IMR-90 (cell line): ENCODE results near the gene DRC3. TPM values are rescaled to one million over a fixed set of nuclear protein-coding genes. Genes with fewer than 3 reads are reported as not detected.

Experiments used
- ATAC-seq: fragments of 200-7000 bp; cut with Tn5 transposase; 2 replicates; pipeline ENCODE4 v1.9.1; 2020; ENCODE audit warnings: low read depth, mild to moderate bottlenecking, moderate library complexity
- BruUV-seq: library from RNA; stranded (reverse); fragments of 400-500 nt; replicated peaks from 2 replicates; lab custom pipeline; 2021; lab: Mats Ljungman, UMichigan
- CTCF ChIA-PET: fragments of 300-600 bp; formaldehyde crosslinking; extraction: SDS; loops from one replicate; lab custom pipeline; 2021; ENCODE audit warnings: antibody characterized with exemption; lab: Yijun Ruan, JAX
- POLR2A ChIA-PET: fragments of 300-600 bp; sonication (Branson Sonifier 250); formaldehyde crosslinking; loops from one replicate; lab custom pipeline; 2022; ENCODE audit warnings: antibody characterized with exemption; ENCODE audit not compliant: unreplicated experiment; lab: Charles Lee
- DNase-seq: peaks from one replicate; pipeline ENCODE4 v3.0.0; 2013
- H2AFZ ChIP-seq: replicated peaks from 2 replicates; pipeline ENCODE3; 2013; ENCODE audit warnings: low read length, mild to moderate bottlenecking; ENCODE audit not compliant: poor library complexity
- H2AK5ac ChIP-seq: 2 replicates; pipeline ENCODE4 v1.6.1; 2013; ENCODE audit warnings: low read depth, low read length, inconsistent platforms
- H2AK9ac ChIP-seq: replicated peaks from 2 replicates; pipeline ENCODE3; 2013; ENCODE audit warnings: mild to moderate bottlenecking, low read depth, low read length, moderate library complexity; ENCODE audit not compliant: poor library complexity
- H2BK120ac ChIP-seq: 2 replicates; pipeline ENCODE4 v1.6.1; 2013; ENCODE audit warnings: low read depth, low read length, inconsistent platforms
- H2BK15ac ChIP-seq: 3 replicates; pipeline ENCODE4 v1.6.1; 2013; ENCODE audit warnings: low read depth, low read length, inconsistent platforms
- H2BK20ac ChIP-seq: 2 replicates; pipeline ENCODE4 v1.6.1; 2013; ENCODE audit warnings: low read depth, mild to moderate bottlenecking, inconsistent platforms, low read length, moderate library complexity
- H2BK5ac ChIP-seq: 2 replicates; pipeline ENCODE4 v1.6.1; 2013; ENCODE audit warnings: mild to moderate bottlenecking, low read depth, low read length, inconsistent platforms; ENCODE audit not compliant: poor library complexity, severe bottlenecking
- H3K14ac ChIP-seq: replicated peaks from 2 replicates; pipeline ENCODE4 v1.6.1; 2013; ENCODE audit warnings: low read depth, low read length, inconsistent platforms
- H3K18ac ChIP-seq: 2 replicates; pipeline ENCODE4 v1.6.1; 2013; ENCODE audit warnings: low read depth, low read length, control low read depth
- H3K23ac ChIP-seq: 2 replicates; pipeline ENCODE4 v1.6.1; 2013; ENCODE audit warnings: low read depth, low read length, inconsistent platforms
- H3K27ac ChIP-seq: 2 replicates; pipeline ENCODE4 v1.5.1; 2013; ENCODE audit warnings: mild to moderate bottlenecking, control low read depth, low read length; ENCODE audit not compliant: insufficient read depth
- H3K27me3 ChIP-seq: 2 replicates; pipeline ENCODE4 v1.6.1; 2013; ENCODE audit warnings: low read length; ENCODE audit not compliant: control insufficient read depth, insufficient read depth
- H3K36me3 ChIP-seq: 2 replicates; pipeline ENCODE4 v1.6.1; 2013; ENCODE audit warnings: low read length, mixed read lengths; ENCODE audit not compliant: control insufficient read depth, insufficient read depth
- H3K4ac ChIP-seq: 2 replicates; pipeline ENCODE4 v1.6.1; 2013; ENCODE audit warnings: low read depth, low read length, inconsistent platforms
- H3K4me1 ChIP-seq: 2 replicates; pipeline ENCODE4 v1.6.1; 2013; ENCODE audit warnings: low read length, mixed read lengths; ENCODE audit not compliant: control insufficient read depth, insufficient read depth
- H3K4me2 ChIP-seq: 2 replicates; pipeline ENCODE4 v1.6.1; 2013; ENCODE audit warnings: low read depth, mild to moderate bottlenecking, control low read depth, low read length, moderate library complexity
- H3K4me3 ChIP-seq: 2 replicates; pipeline ENCODE4 v1.5.1; 2013; ENCODE audit warnings: low read depth, mild to moderate bottlenecking, control low read depth, low read length, moderate library complexity; ENCODE audit not compliant: insufficient read depth
- H3K56ac ChIP-seq: 2 replicates; pipeline ENCODE4 v1.6.1; 2013; ENCODE audit warnings: low read length, inconsistent platforms; ENCODE audit not compliant: insufficient read depth; ENCODE audit errors: extremely low read depth
- H3K79me1 ChIP-seq, 2 experiments: 2 replicates each; pipeline ENCODE4 v1.6.1; 2013; ENCODE audit warnings: low read length in 2 of 2, inconsistent platforms in 1 of 2, low read depth in 1 of 2
- H3K9ac ChIP-seq: 2 replicates; pipeline ENCODE4 v1.6.1; 2013; ENCODE audit warnings: low read depth, low read length, control low read depth
- H3K9me1 ChIP-seq: 2 replicates; pipeline ENCODE4 v1.6.1; 2013; ENCODE audit warnings: low read length, inconsistent platforms; ENCODE audit not compliant: insufficient read depth
- H3K9me3 ChIP-seq: 2 replicates; pipeline ENCODE4 v1.6.1; 2013; ENCODE audit warnings: low read length; ENCODE audit not compliant: control insufficient read depth, insufficient read depth
- H4K20me1 ChIP-seq: 2 replicates; pipeline ENCODE4 v1.6.1; 2013; ENCODE audit warnings: low read length, inconsistent platforms; ENCODE audit not compliant: insufficient read depth
- H4K5ac ChIP-seq: 2 replicates; pipeline ENCODE4 v1.6.1; 2013; ENCODE audit warnings: mild to moderate bottlenecking, low read depth, low read length, control low read depth
- H4K8ac ChIP-seq, 2 experiments: 2 replicates each; pipeline ENCODE4 v1.6.1; 2013; ENCODE audit warnings: low read depth in 2 of 2, low read length in 2 of 2, control low read depth in 1 of 2, inconsistent platforms in 1 of 2
- H4K91ac ChIP-seq: 2 replicates; pipeline ENCODE4 v1.6.1; 2013; ENCODE audit warnings: low read depth, low read length, inconsistent platforms; ENCODE audit not compliant: insufficient read depth
- BHLHE40 ChIP-seq: fragments of 150-350 bp; IDR thresholded peaks from 2 replicates; pipeline ENCODE4 v1.6.1; 2016; ENCODE audit warnings: mild to moderate bottlenecking, low read depth, low read length
- CEBPB ChIP-seq: IDR thresholded peaks from 2 replicates; pipeline ENCODE4 v1.6.1; 2012; ENCODE audit warnings: low read depth, low read length, improper control_type of control experiment
- CHD1 ChIP-seq: IDR thresholded peaks from 2 replicates; pipeline ENCODE4 v1.6.1; 2012; ENCODE audit warnings: low read depth, low read length, improper control_type of control experiment
- FOS ChIP-seq: fragments of 150-350 bp; IDR thresholded peaks from 2 replicates; pipeline ENCODE4 v1.6.1; 2016; ENCODE audit warnings: low read depth, low read length
- MAFK ChIP-seq: IDR thresholded peaks from 2 replicates; pipeline ENCODE4 v1.6.1; 2012; ENCODE audit warnings: low read depth, low read length, improper control_type of control experiment
- MAZ ChIP-seq: IDR thresholded peaks from 2 replicates; pipeline ENCODE4 v1.6.1; 2012; ENCODE audit warnings: low read depth, mild to moderate bottlenecking, low read length, improper control_type of control experiment, moderate library complexity, borderline replicate concordance
- MXI1 ChIP-seq: IDR thresholded peaks from 2 replicates; pipeline ENCODE4 v1.6.1; 2012; ENCODE audit warnings: low read depth, mild to moderate bottlenecking, low read length, moderate library complexity, borderline replicate concordance
- NFE2L2 ChIP-seq: fragments of 150-350 bp; IDR thresholded peaks from 2 replicates; pipeline ENCODE4 v1.6.1; 2016; ENCODE audit warnings: low read depth, mild to moderate bottlenecking, low read length
- POLR2A ChIP-seq: IDR thresholded peaks from 2 replicates; pipeline ENCODE4 v1.6.1; 2012; ENCODE audit warnings: mild to moderate bottlenecking, low read depth, low read length
- RAD21 ChIP-seq: IDR thresholded peaks from 2 replicates; pipeline ENCODE4 v1.6.1; 2012; ENCODE audit warnings: low read length, improper control_type of control experiment
- RCOR1 ChIP-seq: IDR thresholded peaks from 2 replicates; pipeline ENCODE4 v1.6.1; 2012; ENCODE audit warnings: mild to moderate bottlenecking, low read length, improper control_type of control experiment; ENCODE audit not compliant: insufficient replicate concordance
- RFX5 ChIP-seq: IDR thresholded peaks from 2 replicates; pipeline ENCODE4 v1.8.0; 2012; ENCODE audit warnings: low read depth, mild to moderate bottlenecking, low read length, moderate library complexity
- SMC3 ChIP-seq: fragments of 150-350 bp; IDR thresholded peaks from 2 replicates; pipeline ENCODE4 v1.6.1; 2016; ENCODE audit warnings: low read depth, mild to moderate bottlenecking, antibody characterized with exemption, low read length, moderate library complexity
- WGBS, 2 experiments: methylation state at CpG; one replicate each; pipeline versions ENCODE4 v1.1.5 to v1.1.7; 2013; ENCODE audit warnings: missing lambda C conversion rate in 2 of 2; ENCODE audit not compliant: insufficient read length in 1 of 2; ENCODE audit errors: extremely low coverage in 2 of 2; 5-methylcytosine and 5-hydroxymethylcytosine counted together
- dilution Hi-C: fragments of 300-500 bp; cut with HindIII; formaldehyde crosslinking; loops from one replicate; pipeline ENCODE4 v1.14.3; 2018; ENCODE audit warnings: low sequenced_read_pairs; ENCODE audit not compliant: unreplicated experiment
- in situ Hi-C: fragments of 300-500 bp; cut with MboI; formaldehyde crosslinking; loops from 3 replicates; pipeline ENCODE4 v1.14.3; 2019; ENCODE audit warnings: low sequenced_read_pairs, inconsistent platforms, mixed read lengths
- intact Hi-C: fragments of 100-400 bp; cut with micrococcal nuclease; formaldehyde crosslinking; loops from 2 replicates; pipeline ENCODE4 v1.10.0; 2022
- polyA plus RNA-seq, 3 experiments: library from polyadenylated mRNA; depleted of rRNA; stranded (reverse); fragments of >200 nt; gene quantifications; 2 replicates each; pipeline ENCODE4 v1.2.3, GENCODE V29; 2012; ENCODE audit warnings: low replicate concordance in 1 of 3
- total RNA-seq: library from RNA; depleted of rRNA; stranded (reverse); fragments of >200 nt; gene quantifications from 2 replicates; pipeline ENCODE4 v1.2.3, GENCODE V29; 2012
- TF ChIP-seq, protein P1 (sequence below): fragments of 150-350 bp; IDR thresholded peaks from 2 replicates; pipeline ENCODE4 v1.6.1; 2016; ENCODE audit warnings: low read depth, mild to moderate bottlenecking, low read length, moderate library complexity, borderline replicate concordance
- TF ChIP-seq, protein P2 (sequence below): fragments of 150-350 bp; IDR thresholded peaks from 2 replicates; pipeline ENCODE4 v1.6.1; 2017; ENCODE audit warnings: mild to moderate bottlenecking, antibody characterized with exemption, low read length, low read depth
- TF ChIP-seq, protein P3 (sequence below): conservative IDR thresholded peaks from 2 replicates; pipeline ENCODE4 v1.5.1; 2012; ENCODE audit warnings: mild to moderate bottlenecking, low read depth, low read length, improper control_type of control experiment

Gene DRC3
- total and polyA plus RNA-seq, 2 of the 4 experiments (the other 2 are of a cell fraction) = 0.55 to 0.72 TPM

DNA sequence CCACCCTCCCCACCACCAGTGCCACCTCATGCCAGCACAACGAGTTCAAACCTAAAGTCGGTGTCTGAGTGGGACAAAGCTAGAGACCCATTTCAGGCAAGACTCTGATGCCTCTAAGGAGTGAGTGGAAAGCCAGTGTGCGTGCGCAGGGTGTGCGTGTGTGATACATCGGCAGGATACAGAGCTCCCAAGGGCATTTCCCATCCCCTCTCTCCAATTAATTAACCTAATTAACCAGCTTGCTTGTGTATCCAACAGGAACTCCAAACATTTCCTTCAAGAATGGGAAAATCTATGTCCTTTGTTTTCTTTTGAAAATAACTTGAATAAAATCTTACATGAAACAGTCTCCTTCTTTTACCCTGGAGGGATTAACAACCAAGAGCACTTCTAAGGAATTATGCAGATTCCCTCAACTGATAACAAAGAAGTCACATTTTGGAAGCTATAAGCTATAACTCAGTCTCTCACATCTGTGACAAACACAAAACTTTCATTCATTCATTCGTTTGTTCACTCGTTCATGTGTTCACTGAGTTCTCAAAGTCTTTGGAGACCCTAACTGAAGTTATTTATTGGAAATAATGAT lies 56.4 kb downstream of the DRC3 start:
- peaks cover 9% of the 10 kb centered on the region; the same call in 1 of the 2 replicates for H3K4me1 ChIP-seq
- no peak overlapping the region for H3K56ac ChIP-seq
- no peak overlapping the region for H2BK5ac ChIP-seq
- no peak overlapping the region for H3K4me3 ChIP-seq
- intact Hi-C loops (loop anchor here (5.0 kb wide), 1 partner anchor 37 kb away; no protein-coding TSS in a partner anchor), dilution Hi-C loops (no loop called here), in situ Hi-C loops (no loop called here)
- H3K9ac ChIP-seq = no peak overlapping the region
- H2BK120ac ChIP-seq = no peak overlapping the region
- H2AK5ac ChIP-seq = no peak overlapping the region
- CTCF ChIA-PET = interaction anchor here (0.6 to 1.1 kb wide), 2 partner anchors 10 to 151 kb away, joined by 3 to 5 read pairs; no protein-coding TSS in a partner anchor
- peaks cover 31% of the 10 kb centered on the region for H3K9me1 ChIP-seq
- H3K4me2 ChIP-seq = no peak overlapping the region
- H3K4ac ChIP-seq = no peak overlapping the region
- no peak overlapping the region for H2AK9ac ChIP-seq
- H4K20me1 ChIP-seq = no peaks in the 10 kb centered on the region; the same call in 1 of the 2 replicates
- BruUV-seq = no TSS peak
- DNase-seq = no peak
- no peak overlapping the region for H3K23ac ChIP-seq
- H3K79me1 ChIP-seq = peaks cover 10 to 47% of the 10 kb centered on the region in 2 experiments; a peak in 3 of 4 replicates
- no peak overlapping the region for H3K18ac ChIP-seq
- H3K14ac ChIP-seq = no peak overlapping the region
- peaks cover 2% of the 10 kb centered on the region; the same call in 1 of the 2 replicates for H3K36me3 ChIP-seq
- H3K27me3 ChIP-seq = no peaks in the 10 kb centered on the region
- TF ChIP-seq, protein P1, sequence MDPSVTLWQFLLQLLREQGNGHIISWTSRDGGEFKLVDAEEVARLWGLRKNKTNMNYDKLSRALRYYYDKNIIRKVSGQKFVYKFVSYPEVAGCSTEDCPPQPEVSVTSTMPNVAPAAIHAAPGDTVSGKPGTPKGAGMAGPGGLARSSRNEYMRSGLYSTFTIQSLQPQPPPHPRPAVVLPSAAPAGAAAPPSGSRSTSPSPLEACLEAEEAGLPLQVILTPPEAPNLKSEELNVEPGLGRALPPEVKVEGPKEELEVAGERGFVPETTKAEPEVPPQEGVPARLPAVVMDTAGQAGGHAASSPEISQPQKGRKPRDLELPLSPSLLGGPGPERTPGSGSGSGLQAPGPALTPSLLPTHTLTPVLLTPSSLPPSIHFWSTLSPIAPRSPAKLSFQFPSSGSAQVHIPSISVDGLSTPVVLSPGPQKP = no peak
- TF ChIP-seq CHD1 (no peak), MAFK (no peak), FOS (no peak), POLR2A (no peak), NFE2L2 (no peak), RAD21 (no peak), MAZ (no peak), BHLHE40 (no peak), MXI1 (no peak), RFX5 (no peak), CEBPB (no peak), RCOR1 (no peak), SMC3 (no peak)
- TF ChIP-seq, protein P2, sequence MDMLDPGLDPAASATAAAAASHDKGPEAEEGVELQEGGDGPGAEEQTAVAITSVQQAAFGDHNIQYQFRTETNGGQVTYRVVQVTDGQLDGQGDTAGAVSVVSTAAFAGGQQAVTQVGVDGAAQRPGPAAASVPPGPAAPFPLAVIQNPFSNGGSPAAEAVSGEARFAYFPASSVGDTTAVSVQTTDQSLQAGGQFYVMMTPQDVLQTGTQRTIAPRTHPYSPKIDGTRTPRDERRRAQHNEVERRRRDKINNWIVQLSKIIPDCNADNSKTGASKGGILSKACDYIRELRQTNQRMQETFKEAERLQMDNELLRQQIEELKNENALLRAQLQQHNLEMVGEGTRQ = no peak
- TF ChIP-seq, protein P3, sequence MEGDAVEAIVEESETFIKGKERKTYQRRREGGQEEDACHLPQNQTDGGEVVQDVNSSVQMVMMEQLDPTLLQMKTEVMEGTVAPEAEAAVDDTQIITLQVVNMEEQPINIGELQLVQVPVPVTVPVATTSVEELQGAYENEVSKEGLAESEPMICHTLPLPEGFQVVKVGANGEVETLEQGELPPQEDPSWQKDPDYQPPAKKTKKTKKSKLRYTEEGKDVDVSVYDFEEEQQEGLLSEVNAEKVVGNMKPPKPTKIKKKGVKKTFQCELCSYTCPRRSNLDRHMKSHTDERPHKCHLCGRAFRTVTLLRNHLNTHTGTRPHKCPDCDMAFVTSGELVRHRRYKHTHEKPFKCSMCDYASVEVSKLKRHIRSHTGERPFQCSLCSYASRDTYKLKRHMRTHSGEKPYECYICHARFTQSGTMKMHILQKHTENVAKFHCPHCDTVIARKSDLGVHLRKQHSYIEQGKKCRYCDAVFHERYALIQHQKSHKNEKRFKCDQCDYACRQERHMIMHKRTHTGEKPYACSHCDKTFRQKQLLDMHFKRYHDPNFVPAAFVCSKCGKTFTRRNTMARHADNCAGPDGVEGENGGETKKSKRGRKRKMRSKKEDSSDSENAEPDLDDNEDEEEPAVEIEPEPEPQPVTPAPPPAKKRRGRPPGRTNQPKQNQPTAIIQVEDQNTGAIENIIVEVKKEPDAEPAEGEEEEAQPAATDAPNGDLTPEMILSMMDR = no peak
- no peak overlapping the region for H3K27ac ChIP-seq
- no peaks in the 10 kb centered on the region for H3K9me3 ChIP-seq
- no peak overlapping the region for H2BK20ac ChIP-seq
- ATAC-seq = no peak
- no peak overlapping the region for H2AFZ ChIP-seq
- H2BK15ac ChIP-seq = no peak overlapping the region
- WGBS, 2 experiments = 77% methylated on average over 3 of the region's 8 CpGs; no CpG with 5 or more reads in 1 of the 2 experiments
- POLR2A ChIA-PET = no interaction called here
- H4K5ac ChIP-seq = no peak overlapping the region
- no peak overlapping the region for H4K91ac ChIP-seq
- H4K8ac ChIP-seq = no peak overlapping the region
